HEK293 (cell line): ENCODE data around the gene BAZ2B.

ENCODE experiments used
- CTCF ChIA-PET: fragments of 350-600 bp; formaldehyde crosslinking; extraction: SDS; loops from one replicate; lab custom pipeline; 2021; ENCODE audit warnings: antibody characterized with exemption; lab: Yijun Ruan, JAX
- POLR2A ChIA-PET: fragments of 300-600 bp; formaldehyde crosslinking; extraction: SDS; loops from one replicate; lab custom pipeline; 2020; ENCODE audit warnings: antibody characterized with exemption, inconsistent platforms; lab: Yijun Ruan, JAX
- H3K27ac ChIP-seq: fragments of 200-500 bp; sonication (Bioruptor generic); 2 replicates; pipeline ENCODE4 v1.5.1; 2014; ENCODE audit warnings: low read depth, low read length, control low read depth, inconsistent platforms; ENCODE audit errors: extremely low read depth
- H3K36me3 ChIP-seq, 2 experiments: fragments of 200-500 bp in 1 of 2; sonication (Bioruptor generic) in 1 of 2; 1 replicate in 1 of 2; 2 replicates in 1 of 2; pipeline ENCODE4 v1.5.1; 2014 to 2017; ENCODE audit warnings: inconsistent platforms in 2 of 2, low read length in 2 of 2; ENCODE audit not compliant: control insufficient read depth in 2 of 2, insufficient read depth in 1 of 2
- H3K4me1 ChIP-seq: fragments of 200-500 bp; sonication (Bioruptor generic); 2 replicates; pipeline ENCODE4 v1.5.1; 2014; ENCODE audit warnings: mild to moderate bottlenecking, low read length, inconsistent platforms; ENCODE audit not compliant: control insufficient read depth, insufficient read depth
- H3K4me3 ChIP-seq: 2 replicates; pipeline ENCODE4 v1.5.1; 2011; ENCODE audit warnings: low read depth, mild to moderate bottlenecking, control low read depth, low read length, moderate library complexity
- H3K9me3 ChIP-seq: fragments of 200-500 bp; sonication (Bioruptor generic); 2 replicates; pipeline ENCODE4 v1.5.1; 2014; ENCODE audit warnings: low read depth, low read length, inconsistent platforms; ENCODE audit not compliant: control insufficient read depth, insufficient read depth
- KLF1 ChIP-seq: fragments of 450-650 bp; formaldehyde crosslinking; IDR thresholded peaks from 2 replicates; pipeline ENCODE4 v1.5.1; 2016; ENCODE audit warnings: missing biosample characterization, missing genetic modification characterization
- KLF9 ChIP-seq: fragments of 450-650 bp; formaldehyde crosslinking; IDR thresholded peaks from 2 replicates; pipeline ENCODE4 v1.5.1; 2016; ENCODE audit warnings: missing biosample characterization, missing genetic modification characterization, low read depth
- OVOL3 ChIP-seq: fragments of 450-650 bp; formaldehyde crosslinking; IDR thresholded peaks from 2 replicates; pipeline ENCODE4 v1.5.1; 2016; ENCODE audit warnings: missing biosample characterization, missing genetic modification characterization
- PATZ1 ChIP-seq: fragments of 450-650 bp; formaldehyde crosslinking; IDR thresholded peaks from 2 replicates; pipeline ENCODE4 v1.5.1; 2016; ENCODE audit warnings: missing biosample characterization, missing genetic modification characterization
- WT1 ChIP-seq: fragments of 450-650 bp; formaldehyde crosslinking; IDR thresholded peaks from 2 replicates; pipeline ENCODE4 v1.5.1; 2016; ENCODE audit warnings: missing biosample characterization, missing genetic modification characterization
- ZBTB1 ChIP-seq: fragments of 450-650 bp; formaldehyde crosslinking; IDR thresholded peaks from 2 replicates; pipeline ENCODE4 v1.5.1; 2016; ENCODE audit warnings: missing biosample characterization, missing genetic modification characterization
- ZBTB26 ChIP-seq: fragments of 450-650 bp; formaldehyde crosslinking; optimal IDR thresholded peaks from 2 replicates; pipeline ENCODE3; 2016; ENCODE audit warnings: missing biosample characterization, mild to moderate bottlenecking, missing genetic modification characterization
- ZBTB48 ChIP-seq: fragments of 450-650 bp; formaldehyde crosslinking; IDR thresholded peaks from 2 replicates; pipeline ENCODE4 v1.5.1; 2016; ENCODE audit warnings: missing biosample characterization, missing genetic modification characterization
- ZFHX2 ChIP-seq: fragments of 450-650 bp; formaldehyde crosslinking; conservative IDR thresholded peaks from 2 replicates; pipeline ENCODE4 v1.5.1; 2016; ENCODE audit warnings: missing biosample characterization, missing genetic modification characterization
- ZIC2 ChIP-seq: fragments of 450-650 bp; formaldehyde crosslinking; IDR thresholded peaks from 2 replicates; pipeline ENCODE4 v1.5.1; 2016; ENCODE audit warnings: missing biosample characterization, missing genetic modification characterization
- ZNF211 ChIP-seq: fragments of 450-650 bp; formaldehyde crosslinking; IDR thresholded peaks from 2 replicates; pipeline ENCODE4 v1.5.1; 2016; ENCODE audit warnings: low read depth, missing biosample characterization, missing genetic modification characterization
- ZNF23 ChIP-seq: fragments of 450-650 bp; formaldehyde crosslinking; IDR thresholded peaks from 2 replicates; pipeline ENCODE4 v1.5.1; 2016; ENCODE audit warnings: missing biosample characterization, missing genetic modification characterization, borderline replicate concordance
- ZNF449 ChIP-seq: fragments of 450-650 bp; formaldehyde crosslinking; IDR thresholded peaks from 2 replicates; pipeline ENCODE4 v1.5.1; 2017; ENCODE audit warnings: missing biosample characterization, mild to moderate bottlenecking, missing genetic modification characterization, moderate library complexity
- ZNF560 ChIP-seq: fragments of 450-650 bp; formaldehyde crosslinking; IDR thresholded peaks from 2 replicates; pipeline ENCODE4 v1.5.1; 2017; ENCODE audit warnings: missing biosample characterization, missing genetic modification characterization, borderline replicate concordance
- ZNF645 ChIP-seq: fragments of 450-650 bp; formaldehyde crosslinking; IDR thresholded peaks from 2 replicates; pipeline ENCODE4; 2016; ENCODE audit warnings: missing biosample characterization, missing genetic modification characterization
- ZNF791 ChIP-seq: fragments of 450-650 bp; formaldehyde crosslinking; IDR thresholded peaks from 2 replicates; pipeline ENCODE4 v1.5.1; 2016; ENCODE audit warnings: missing biosample characterization, missing genetic modification characterization
- ZNF837 ChIP-seq: fragments of 450-650 bp; formaldehyde crosslinking; IDR thresholded peaks from 2 replicates; pipeline ENCODE4 v1.5.1; 2016; ENCODE audit warnings: missing biosample characterization, missing genetic modification characterization
- ZXDB ChIP-seq: fragments of 450-650 bp; formaldehyde crosslinking; IDR thresholded peaks from 2 replicates; pipeline ENCODE4 v1.5.1; 2016; ENCODE audit warnings: missing biosample characterization, missing genetic modification characterization

The BAZ2B gene

GRCh38 chr2:159371506-159371905 lies 244.8 kb downstream of the BAZ2B start:
- H3K27ac ChIP-seq = no peak overlapping the region
- no peaks in the 10 kb centered on the region for H3K4me1 ChIP-seq
- H3K4me3 ChIP-seq = no peak overlapping the region
- ChIA-PET CTCF (no interaction called here), POLR2A (no interaction called here)
- TF ChIP-seq ZXDB (tag by site-specific recombination) (no peak), ZFHX2 (no peak), ZBTB1 (tag by site-specific recombination) (no peak), ZBTB26 (tag by site-specific recombination) (no peak), ZNF837 (no peak), ZIC2 (tag by site-specific recombination) (no peak), ZNF560 (no peak), WT1 (tag by site-specific recombination) (no peak), ZNF23 (tag by site-specific recombination) (no peak), PATZ1 (tag by site-specific recombination) (no peak), ZNF791 (tag by site-specific recombination) (no peak), ZBTB48 (tag by site-specific recombination) (no peak), ZNF645 (no peak)
- H3K36me3 ChIP-seq = peaks cover 3 to 36% of the 10 kb centered on the region in 2 experiments
- H3K9me3 ChIP-seq = no peaks in the 10 kb centered on the region

GRCh38 chr2:159366538-159366937 lies 249.8 kb downstream of the BAZ2B start:
- CTCF ChIA-PET = no interaction called here
- Histone ChIP-seq H3K4me1 (no peaks in the 10 kb centered on the region), H3K27ac (no peak overlapping the region), H3K9me3 (no peaks in the 10 kb centered on the region), H3K36me3 (peaks cover 0 to 23% of the 10 kb centered on the region in 2 experiments; a peak in 2 of 3 replicates)
- POLR2A ChIA-PET = no interaction called here
- TF ChIP-seq ZFHX2 (no peak), ZNF211 (tag by site-specific recombination) (no peak)
- TF ChIP-seq, all 188 proteins: peak for 0
- no peak overlapping the region for H3K4me3 ChIP-seq

- H3K36me3 ChIP-seq = peaks cover 0 to 8% of the 10 kb centered on the region in 2 experiments; a peak in 1 of 3 replicates
- H3K4me1 ChIP-seq = no peaks in the 10 kb centered on the region
- no peaks in the 10 kb centered on the region for H3K9me3 ChIP-seq
- no peak overlapping the region for H3K27ac ChIP-seq
- ChIA-PET CTCF (no interaction called here), POLR2A (no interaction called here)
- TF ChIP-seq KLF9 (tag by site-specific recombination) = no peak
- TF ChIP-seq OVOL3 (tag by site-specific recombination) = no peak
- TF ChIP-seq ZNF449 = no peak
- peak; percentile 58; the same call in 1 of the 2 replicates for TF ChIP-seq KLF1 (tag by site-specific recombination)
- TF ChIP-seq, all 188 proteins: peak for 1
- no peak overlapping the region for H3K4me3 ChIP-seq
Measured at GRCh38 chr2:159362816-159363251, 253.5 kb downstream of the BAZ2B start.
